ENCODE data around the gene SLC9A5.

SLC9A5 gene

DNA sequence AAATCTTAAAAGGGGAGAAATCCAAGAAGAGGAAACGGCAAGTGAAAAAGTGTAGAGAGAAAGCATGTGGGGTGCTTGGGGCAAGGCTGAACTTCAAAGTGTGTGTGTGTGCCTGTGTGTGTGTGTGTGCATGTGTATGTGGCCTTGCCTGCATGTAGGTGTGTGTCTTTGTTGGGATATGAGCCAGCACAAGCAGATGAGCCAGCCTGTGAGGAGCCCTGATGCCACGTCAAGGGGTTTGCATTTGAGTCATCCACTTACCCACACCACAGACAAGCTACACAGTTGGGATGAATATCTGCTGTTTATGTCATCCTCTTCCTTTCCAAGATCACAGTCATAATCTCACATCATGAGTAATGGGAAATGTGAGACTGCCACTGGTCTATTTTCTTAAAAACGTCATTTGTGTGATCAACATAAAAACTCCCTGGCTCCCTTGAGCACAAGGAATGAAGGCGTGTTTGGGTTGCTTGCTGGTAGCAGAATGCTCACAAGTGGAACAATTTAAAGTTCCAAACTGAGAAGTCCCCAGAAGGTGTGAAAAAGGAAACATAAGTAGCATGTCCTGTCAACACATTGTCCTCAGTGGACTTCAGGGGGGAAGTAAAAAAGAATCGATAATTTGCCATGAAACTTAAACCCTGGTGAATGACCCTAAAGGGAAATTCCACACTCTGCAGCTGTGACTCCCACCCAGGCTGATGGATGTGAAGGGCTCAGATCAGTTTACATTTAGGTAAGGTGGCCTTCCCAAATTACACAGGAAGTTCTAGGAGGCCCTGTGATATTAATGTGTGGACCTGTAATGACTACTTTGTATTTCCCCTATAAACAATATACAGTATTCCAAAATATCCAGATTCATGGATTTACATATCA lies 63.1 kb downstream of the SLC9A5 start:
- DNase-seq (ENCODE audit: low spot score), result peak; percentile 39

DNA sequence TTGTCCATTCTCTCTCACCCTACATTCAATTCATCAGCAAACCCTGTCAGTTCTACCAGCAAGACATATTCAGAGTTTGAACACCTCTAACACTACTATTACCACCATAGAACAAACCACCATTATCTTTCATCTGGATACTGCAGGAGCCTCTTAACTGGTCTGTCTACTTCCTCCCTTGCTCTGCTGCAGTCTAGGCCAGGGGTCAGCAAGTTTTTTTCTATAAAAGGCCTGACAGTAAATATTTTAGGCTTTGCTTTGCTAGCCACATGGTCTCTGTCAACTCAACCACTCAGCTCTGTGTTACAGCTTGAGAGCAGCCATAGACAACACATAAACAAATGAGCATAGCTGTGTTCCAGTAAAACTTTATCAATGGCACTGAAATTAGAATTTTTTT lies 63.9 kb downstream of the SLC9A5 start:
- DNase-seq (ENCODE audit: low spot score), result no peak

DNA sequence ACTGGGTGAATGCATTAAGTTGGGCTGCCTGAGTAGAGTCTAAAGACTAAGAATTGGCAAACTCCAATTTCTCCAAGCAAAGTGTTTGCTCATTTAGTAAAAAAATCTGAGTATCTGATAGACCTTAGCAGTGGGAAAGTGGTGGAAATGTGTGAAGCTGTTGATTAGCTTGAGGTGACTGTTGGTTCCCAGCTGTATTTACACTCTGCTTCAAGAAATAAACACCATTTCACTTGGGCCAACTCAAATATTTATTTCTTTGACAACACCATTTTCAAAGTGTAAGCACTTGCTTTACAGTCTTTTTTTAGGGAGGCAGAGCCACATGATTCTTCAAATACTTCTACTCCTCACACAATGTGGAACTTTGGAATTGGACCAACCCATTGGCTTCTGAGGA lies 69.1 kb downstream of the SLC9A5 start:
- no peak for DNase-seq (ENCODE audit: low spot score)
